ENCODE data around the gene PHLPP2. TPM values are rescaled to one million over a fixed set of nuclear protein-coding genes. Genes with fewer than 3 reads are reported as not detected.
"Not testable (repeated sequence)": the region's sequence is repeated elsewhere in the genome, so short reads cannot be mapped to it uniquely, and the experiment has no call there.

The PHLPP2 gene
- total RNA-seq, 5 donors from 2014 or later (not counting 1 experiment from before 2014, with no cell fraction given), result 7.6 to 9.9 (median 9.3) TPM

- H3K27ac ChIP-seq (ENCODE audit: low read length); CTCF ChIA-PET; DNase-seq; H3K4me3 Mint-ChIP-seq; H3K4me1 Mint-ChIP-seq; ATAC-seq (replicated peaks in 1 of 4); H3K36me3 ChIP-seq (ENCODE audit: control insufficient read depth in 2 of 2, extremely low read depth in 1 of 2, insufficient read depth in 1 of 2, low read length in 1 of 2); H3K36me3 Mint-ChIP-seq; H3K9me3 Mint-ChIP-seq; H3K4me3 ChIP-seq (ENCODE audit: control insufficient read depth in 1 of 2, extremely low read depth in 1 of 2, low read length in 1 of 2); H3K4me1 ChIP-seq (ENCODE audit: control insufficient read depth in 1 of 2, extremely low read depth in 1 of 2, insufficient read depth in 2 of 2, low read length in 2 of 2); H3K27ac Mint-ChIP-seq; H3K9me3 ChIP-seq: not testable (repeated sequence)
- POLR2A ChIA-PET, result interaction anchor here in 1 of 2 donors (0.6 kb wide), 1 partner anchor 330 kb away, joined by 5 read pairs; no protein-coding TSS in a partner anchor
- H3K27me3 ChIP-seq (replicated peaks in 1 of 2; ENCODE audit: control insufficient read depth in 2 of 2, extremely low read depth in 1 of 2, insufficient read depth in 2 of 2, low read length in 1 of 2), result peaks cover 0 to 17% of the 10 kb centered on the region in 2 experiments
- WGBS (ENCODE audit: insufficient coverage), result 14% methylated on average over 1 of the region's 7 CpGs
- H3K27me3 Mint-ChIP-seq, result peaks cover 32 to 53% of the 10 kb centered on the region in 2 donors
Observed at GRCh38 chr16:71595340-71595826, 129.1 kb downstream of the PHLPP2 start.

Other genes starting within 250 kb of the PHLPP2 start
- gene ZNF19, start 235.4 kb downstream of the PHLPP2 start, total RNA-seq, result 1 to 10 TPM; 6.9 to 9.4 (median 8.4) TPM
- under 1 TPM in 1 of 5 donors, not detected in 4; 0.23 TPM for gene CHST4, start 198.3 kb downstream of the PHLPP2 start, total RNA-seq
- gene TAT, start 147.6 kb downstream of the PHLPP2 start, total RNA-seq, result 1 to 10 TPM in 1 of 5 donors, under 1 TPM in 2, not detected in 2; 0.49 to 1.1 (median 0.66) TPM
- gene MARVELD3, start 98.5 kb downstream of the PHLPP2 start, total RNA-seq, result under 1 TPM in 1 of 5 donors, not detected in 4; 0.22 TPM
- gene AP1G1, start 84.1 kb upstream of the PHLPP2 start, total RNA-seq, result 100 to 1,000 TPM in 3 of 5 donors, 10 to 100 TPM in 2; 96.6 to 152 (median 101) TPM
- gene ATXN1L, start 121.3 kb upstream of the PHLPP2 start, total RNA-seq, result 10 to 100 TPM; 26.8 to 44.0 (median 29.3) TPM
- gene ZNF821, start 159.5 kb upstream of the PHLPP2 start, total RNA-seq, result 10 to 100 TPM in 2 of 5 donors, 1 to 10 TPM in 3; 8.0 to 17.9 (median 9.3) TPM
- gene IST1, start 170.8 kb upstream of the PHLPP2 start, total RNA-seq, result 100 to 1,000 TPM; 249 to 278 (median 263) TPM

All from T-cell (primary cell).